Breast epithelium (tissue), 3 donors: Measurements from ENCODE around the gene SLC22A23.

Source experiments
- POLR2A ChIP-seq: fragments of 450-650 bp; IDR thresholded peaks from one replicate; pipeline ENCODE4 v1.6.1; 2016; ENCODE audit warnings: antibody characterized with exemption, mild to moderate bottlenecking, moderate library complexity
- POLR2AphosphoS5 ChIP-seq, 3 donors: sonication (generic); formaldehyde crosslinking; IDR thresholded peaks; one replicate each; pipeline ENCODE4 v1.6.1; 2017; ENCODE audit warnings: antibody characterized with exemption in 3 of 3
- TF ChIP-seq, protein P1 (sequence below), 3 donors: fragments of 450-650 bp; IDR thresholded peaks; one replicate each; pipeline ENCODE4 v1.5.1; 2016 to 2017; ENCODE audit warnings: antibody characterized with exemption in 3 of 3, mild to moderate bottlenecking in 3 of 3, moderate library complexity in 3 of 3

DNA sequence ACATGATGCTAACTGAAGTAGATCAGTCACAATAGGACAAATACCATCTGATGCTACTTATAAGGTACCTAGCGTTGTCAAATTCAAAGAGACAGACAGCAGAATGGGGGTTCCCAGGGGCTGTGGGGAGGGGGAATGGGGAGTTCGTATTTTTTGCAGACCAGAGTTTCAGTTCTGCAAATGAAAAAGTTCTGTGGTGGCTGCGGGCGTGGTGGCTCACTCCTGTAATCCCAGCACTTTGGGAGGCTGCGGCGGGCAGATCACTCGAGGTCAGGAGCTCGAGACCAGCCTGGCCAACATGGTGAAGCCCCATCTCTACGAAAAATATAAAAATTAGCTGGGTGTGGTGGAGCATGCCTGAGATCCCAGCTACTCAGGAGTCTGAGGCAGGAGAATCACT lies 68.1 kb downstream of the SLC22A23 start:
- TF ChIP-seq, protein P1, sequence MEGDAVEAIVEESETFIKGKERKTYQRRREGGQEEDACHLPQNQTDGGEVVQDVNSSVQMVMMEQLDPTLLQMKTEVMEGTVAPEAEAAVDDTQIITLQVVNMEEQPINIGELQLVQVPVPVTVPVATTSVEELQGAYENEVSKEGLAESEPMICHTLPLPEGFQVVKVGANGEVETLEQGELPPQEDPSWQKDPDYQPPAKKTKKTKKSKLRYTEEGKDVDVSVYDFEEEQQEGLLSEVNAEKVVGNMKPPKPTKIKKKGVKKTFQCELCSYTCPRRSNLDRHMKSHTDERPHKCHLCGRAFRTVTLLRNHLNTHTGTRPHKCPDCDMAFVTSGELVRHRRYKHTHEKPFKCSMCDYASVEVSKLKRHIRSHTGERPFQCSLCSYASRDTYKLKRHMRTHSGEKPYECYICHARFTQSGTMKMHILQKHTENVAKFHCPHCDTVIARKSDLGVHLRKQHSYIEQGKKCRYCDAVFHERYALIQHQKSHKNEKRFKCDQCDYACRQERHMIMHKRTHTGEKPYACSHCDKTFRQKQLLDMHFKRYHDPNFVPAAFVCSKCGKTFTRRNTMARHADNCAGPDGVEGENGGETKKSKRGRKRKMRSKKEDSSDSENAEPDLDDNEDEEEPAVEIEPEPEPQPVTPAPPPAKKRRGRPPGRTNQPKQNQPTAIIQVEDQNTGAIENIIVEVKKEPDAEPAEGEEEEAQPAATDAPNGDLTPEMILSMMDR (IDR thresholded peaks at IDR 0.05): no peak
- TF ChIP-seq POLR2A (no peak), POLR2AphosphoS5 (IDR thresholded peaks at IDR 0.05) (no peak)
